MCF 10A (cell line): Measurements from ENCODE around the gene CITED4. TPM values are rescaled to one million over a fixed set of nuclear protein-coding genes. Genes with fewer than 3 reads are reported as not detected.

Experiments
- BruUV-seq: library from RNA; stranded (reverse); fragments of 400-500 nt; replicated peaks from 2 replicates; lab custom pipeline; 2021; lab: Mats Ljungman, UMichigan
- CTCF ChIA-PET: fragments of 300-600 bp; sonication (Branson Sonifier 250); formaldehyde crosslinking; extraction: SDS; loops from one replicate; lab custom pipeline; 2021; ENCODE audit warnings: antibody characterized with exemption, inconsistent platforms; lab: Yijun Ruan, JAX
- POLR2A ChIA-PET: fragments of 300-600, 350-650 bp; sonication (Branson Sonifier 250); formaldehyde crosslinking; extraction: SDS; loops from one replicate; lab custom pipeline; 2020; ENCODE audit warnings: antibody characterized with exemption, inconsistent platforms; lab: Yijun Ruan, JAX
- DNase-seq: peaks from one replicate; pipeline ENCODE4 v3.0.0-alpha.2; 2018; ENCODE audit not compliant: unreplicated experiment
- H3K27ac Mint-ChIP-seq: one replicate; pipeline ENCODE4 v1.8.0; 2022; ENCODE audit warnings: mild to moderate bottlenecking, low read depth, mixed read lengths; ENCODE audit not compliant: unreplicated experiment
- H3K27me3 Mint-ChIP-seq: one replicate; pipeline ENCODE4 v1.8.0; 2022; ENCODE audit warnings: mixed read lengths; ENCODE audit not compliant: insufficient read depth, unreplicated experiment
- H3K36me3 Mint-ChIP-seq: one replicate; pipeline ENCODE4 v1.8.0; 2022; ENCODE audit warnings: mild to moderate bottlenecking, moderate library complexity, mixed read lengths; ENCODE audit not compliant: insufficient read depth, unreplicated experiment
- H3K4me1 Mint-ChIP-seq: one replicate; pipeline ENCODE4 v1.8.0; 2022; ENCODE audit warnings: mixed read lengths; ENCODE audit not compliant: insufficient read depth, unreplicated experiment
- H3K4me3 Mint-ChIP-seq: one replicate; pipeline ENCODE4 v1.8.0; 2022; ENCODE audit warnings: mild to moderate bottlenecking, moderate library complexity, mixed read lengths; ENCODE audit not compliant: unreplicated experiment
- H3K9me3 Mint-ChIP-seq: one replicate; pipeline ENCODE4 v1.8.0; 2022; ENCODE audit warnings: mixed read lengths; ENCODE audit not compliant: unreplicated experiment
- CTCF ChIP-seq: fragments of 200-600 bp; IDR thresholded peaks from one replicate; pipeline ENCODE4 v1.8.0; 2022; ENCODE audit warnings: antibody characterized with exemption, mild to moderate bottlenecking; ENCODE audit not compliant: unreplicated experiment
- intact Hi-C: fragments of 100-400 bp; cut with micrococcal nuclease; formaldehyde crosslinking; loops from 2 replicates; pipeline ENCODE4 v1.14.1; 2022
- total RNA-seq: library from RNA; stranded (reverse); gene quantifications from 2 replicates; pipeline ENCODE4 v1.2.3, GENCODE V29; 2022

CITED4 gene
- total RNA-seq, 1 experiment from 2014 or later = 43.5 TPM

- H3K27me3 Mint-ChIP-seq = no peaks in the 10 kb centered on the region
- no peak for DNase-seq
- no peaks in the 10 kb centered on the region for H3K9me3 Mint-ChIP-seq
- H3K4me1 Mint-ChIP-seq = peaks cover 6% of the 10 kb centered on the region
- H3K4me3 Mint-ChIP-seq = no peak overlapping the region
- BruUV-seq = no TSS peak
- no peak for TF ChIP-seq CTCF
- no peaks in the 10 kb centered on the region for H3K36me3 Mint-ChIP-seq
- ChIA-PET CTCF (interaction anchor here (1.1 kb wide), 1 partner anchor 44 kb away, joined by 4 read pairs; no protein-coding TSS in a partner anchor), POLR2A (interaction anchor here (1.0 kb wide), 1 partner anchor 9 kb away, joined by 3 read pairs; no protein-coding TSS in a partner anchor)
- intact Hi-C loops = no loop called here
- H3K27ac Mint-ChIP-seq = no peak overlapping the region
Measured at GRCh38 chr1:40908350-40908749, 46.2 kb upstream of the CITED4 start.

- ChIA-PET CTCF (interaction anchor here (0.8 to 1.1 kb wide), 2 partner anchors 32 to 44 kb away, joined by 4 read pairs; no protein-coding TSS in a partner anchor), POLR2A (interaction anchor here (1.0 kb wide), 1 partner anchor 9 kb away, joined by 3 read pairs; no protein-coding TSS in a partner anchor)
- Mint-ChIP-seq H3K4me3 (no peak overlapping the region), H3K27ac (no peak overlapping the region), H3K36me3 (no peaks in the 10 kb centered on the region), H3K9me3 (no peaks in the 10 kb centered on the region), H3K27me3 (no peaks in the 10 kb centered on the region), H3K4me1 (peaks cover 6% of the 10 kb centered on the region)
- intact Hi-C loops = no loop called here
- no peak for TF ChIP-seq CTCF
- no peak for DNase-seq
- BruUV-seq = no TSS peak
Measured at GRCh38 chr1:40907899-40908298, 45.7 kb upstream of the CITED4 start.

GRCh38 chr1:40906781-40907400 lies 44.7 kb upstream of the CITED4 start:
- TF ChIP-seq CTCF = no peak
- no TSS peak for BruUV-seq
- ChIA-PET POLR2A (no interaction called here), CTCF (interaction anchor here (0.5 to 1.4 kb wide), 4 partner anchors 32 to 59 kb away, joined by 3 to 4 read pairs (median 4); no protein-coding TSS in a partner anchor)
- no peaks in the 10 kb centered on the region for H3K36me3 Mint-ChIP-seq
- no peak overlapping the region for H3K27ac Mint-ChIP-seq
- H3K4me1 Mint-ChIP-seq = peaks cover 13% of the 10 kb centered on the region
- intact Hi-C loops = no loop called here
- H3K9me3 Mint-ChIP-seq = no peaks in the 10 kb centered on the region
- no peak overlapping the region for H3K4me3 Mint-ChIP-seq
- no peaks in the 10 kb centered on the region for H3K27me3 Mint-ChIP-seq
- DNase-seq = no peak

DNA sequence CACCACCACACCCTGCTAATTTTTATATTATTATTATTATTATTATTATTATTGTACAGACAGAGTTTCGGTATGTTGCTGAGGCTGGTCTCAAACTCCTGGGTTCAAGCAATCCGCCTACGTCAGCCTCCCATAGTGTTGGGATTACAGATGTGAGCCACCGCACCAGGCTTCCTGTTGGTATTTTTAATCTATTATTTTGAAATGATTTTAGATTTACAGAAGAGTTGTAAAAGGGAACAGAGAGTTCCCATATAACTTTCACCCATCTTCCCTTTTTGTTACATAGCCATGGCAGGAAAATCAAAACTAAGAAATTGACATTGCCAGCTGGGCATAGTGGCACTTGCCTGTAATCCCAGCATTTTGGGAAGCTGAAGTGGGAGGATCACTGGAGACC lies 42.9 kb upstream of the CITED4 start:
- no peak for TF ChIP-seq CTCF
- intact Hi-C loops = no loop called here
- POLR2A ChIA-PET = interaction anchor here (1.0 kb wide), 1 partner anchor 43 kb away, joined by 4 read pairs; the partner anchor contains the start of gene CITED4
- no peak for DNase-seq
- peaks cover 16% of the 10 kb centered on the region for H3K4me1 Mint-ChIP-seq
- no peaks in the 10 kb centered on the region for H3K9me3 Mint-ChIP-seq
- H3K27ac Mint-ChIP-seq = no peak overlapping the region
- H3K27me3 Mint-ChIP-seq = no peaks in the 10 kb centered on the region
- H3K36me3 Mint-ChIP-seq = no peaks in the 10 kb centered on the region
- no TSS peak for BruUV-seq
- CTCF ChIA-PET = interaction anchor here (0.6 to 2.5 kb wide), 3 partner anchors 23 to 48 kb away, joined by 3 to 9 read pairs (median 8); no protein-coding TSS in a partner anchor
- H3K4me3 Mint-ChIP-seq = no peak overlapping the region
